ENCODE data around the gene FAM83B.

Gene FAM83B

GRCh38 chr6:54861905-54862616 lies 15.5 kb downstream of the FAM83B start:
- no peak overlapping the region for H3K4me3 ChIP-seq (ENCODE audit: low read depth, low read length)
- no peak overlapping the region for H3K27ac ChIP-seq (ENCODE audit: low read depth, low read length)
- H3K36me3 ChIP-seq (ENCODE audit: control insufficient read depth, insufficient read depth, low read length), result no peaks in the 10 kb centered on the region
- no peaks in the 10 kb centered on the region for H3K9me3 ChIP-seq (ENCODE audit: control insufficient read depth, insufficient read depth, low read length)
- H3K4me1 ChIP-seq (ENCODE audit: control insufficient read depth, insufficient read depth, low read length), result peaks cover 17% of the 10 kb centered on the region
- no peak overlapping the region for H3K9ac ChIP-seq (ENCODE audit: low read depth, low read length)
- no peaks in the 10 kb centered on the region for H3K27me3 ChIP-seq (ENCODE audit: control insufficient read depth, insufficient read depth, low read length)

- Histone ChIP-seq H3K4me3 (ENCODE audit: low read depth, low read length) (no peak overlapping the region), H3K27ac (ENCODE audit: low read depth, low read length) (no peak overlapping the region), H3K4me1 (ENCODE audit: control insufficient read depth, insufficient read depth, low read length) (peaks cover 12% of the 10 kb centered on the region), H3K9ac (ENCODE audit: low read depth, low read length) (no peak overlapping the region), H3K36me3 (ENCODE audit: control insufficient read depth, insufficient read depth, low read length) (no peaks in the 10 kb centered on the region), H3K9me3 (ENCODE audit: control insufficient read depth, insufficient read depth, low read length) (no peaks in the 10 kb centered on the region), H3K27me3 (ENCODE audit: control insufficient read depth, insufficient read depth, low read length) (no peaks in the 10 kb centered on the region)
Measured at GRCh38 chr6:54864272-54864671, 17.7 kb downstream of the FAM83B start.

- no peaks in the 10 kb centered on the region for H3K27me3 ChIP-seq (ENCODE audit: control insufficient read depth, insufficient read depth, low read length)
- H3K9me3 ChIP-seq (ENCODE audit: control insufficient read depth, insufficient read depth, low read length), result no peaks in the 10 kb centered on the region
- H3K27ac ChIP-seq (ENCODE audit: low read depth, low read length), result no peak overlapping the region
- no peak overlapping the region for H3K9ac ChIP-seq (ENCODE audit: low read depth, low read length)
- H3K4me3 ChIP-seq (ENCODE audit: low read depth, low read length), result no peak overlapping the region
- peaks cover 9% of the 10 kb centered on the region for H3K4me1 ChIP-seq (ENCODE audit: control insufficient read depth, insufficient read depth, low read length)
- no peaks in the 10 kb centered on the region for H3K36me3 ChIP-seq (ENCODE audit: control insufficient read depth, insufficient read depth, low read length)
Measured at GRCh38 chr6:54865091-54865631, 18.6 kb downstream of the FAM83B start.

GRCh38 chr6:54868556-54868955 lies 22.0 kb downstream of the FAM83B start:
- Histone ChIP-seq H3K9me3 (ENCODE audit: control insufficient read depth, insufficient read depth, low read length) (no peaks in the 10 kb centered on the region), H3K27ac (ENCODE audit: low read depth, low read length) (no peak overlapping the region), H3K27me3 (ENCODE audit: control insufficient read depth, insufficient read depth, low read length) (no peaks in the 10 kb centered on the region), H3K9ac (ENCODE audit: low read depth, low read length) (no peak overlapping the region), H3K4me1 (ENCODE audit: control insufficient read depth, insufficient read depth, low read length) (0 out of 2 replicates have a peak, but pooled peaks cover 5% of the 10 kb centered on the region), H3K36me3 (ENCODE audit: control insufficient read depth, insufficient read depth, low read length) (no peaks in the 10 kb centered on the region), H3K4me3 (ENCODE audit: low read depth, low read length) (no peak overlapping the region)

DNA sequence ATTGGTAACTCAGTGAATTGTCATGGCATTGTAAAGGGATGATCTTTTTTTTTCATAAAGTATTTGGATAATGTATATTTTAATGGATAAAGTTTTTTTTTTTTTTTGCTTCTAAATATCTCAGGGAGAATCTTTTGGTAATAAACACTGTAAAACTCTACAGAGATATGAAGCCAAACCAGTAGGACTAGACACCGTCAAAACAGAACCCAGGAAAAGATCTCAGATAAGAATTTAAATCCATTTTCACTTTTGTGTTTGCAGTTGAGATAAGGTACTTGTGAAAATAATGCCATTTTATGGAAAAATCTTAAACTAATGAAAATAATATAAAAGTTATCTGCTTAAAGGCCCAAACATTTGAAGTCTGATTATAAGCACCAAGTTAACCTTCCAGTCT lies 27.0 kb downstream of the FAM83B start:
- no peak overlapping the region for H3K4me3 ChIP-seq (ENCODE audit: low read depth, low read length)
- H3K27ac ChIP-seq (ENCODE audit: low read depth, low read length), result no peak overlapping the region
- H3K36me3 ChIP-seq (ENCODE audit: control insufficient read depth, insufficient read depth, low read length), result no peaks in the 10 kb centered on the region
- H3K9me3 ChIP-seq (ENCODE audit: control insufficient read depth, insufficient read depth, low read length), result no peaks in the 10 kb centered on the region
- H3K4me1 ChIP-seq (ENCODE audit: control insufficient read depth, insufficient read depth, low read length), result no peaks in the 10 kb centered on the region
- no peak overlapping the region for H3K9ac ChIP-seq (ENCODE audit: low read depth, low read length)
- H3K27me3 ChIP-seq (ENCODE audit: control insufficient read depth, insufficient read depth, low read length), result no peaks in the 10 kb centered on the region

DNA sequence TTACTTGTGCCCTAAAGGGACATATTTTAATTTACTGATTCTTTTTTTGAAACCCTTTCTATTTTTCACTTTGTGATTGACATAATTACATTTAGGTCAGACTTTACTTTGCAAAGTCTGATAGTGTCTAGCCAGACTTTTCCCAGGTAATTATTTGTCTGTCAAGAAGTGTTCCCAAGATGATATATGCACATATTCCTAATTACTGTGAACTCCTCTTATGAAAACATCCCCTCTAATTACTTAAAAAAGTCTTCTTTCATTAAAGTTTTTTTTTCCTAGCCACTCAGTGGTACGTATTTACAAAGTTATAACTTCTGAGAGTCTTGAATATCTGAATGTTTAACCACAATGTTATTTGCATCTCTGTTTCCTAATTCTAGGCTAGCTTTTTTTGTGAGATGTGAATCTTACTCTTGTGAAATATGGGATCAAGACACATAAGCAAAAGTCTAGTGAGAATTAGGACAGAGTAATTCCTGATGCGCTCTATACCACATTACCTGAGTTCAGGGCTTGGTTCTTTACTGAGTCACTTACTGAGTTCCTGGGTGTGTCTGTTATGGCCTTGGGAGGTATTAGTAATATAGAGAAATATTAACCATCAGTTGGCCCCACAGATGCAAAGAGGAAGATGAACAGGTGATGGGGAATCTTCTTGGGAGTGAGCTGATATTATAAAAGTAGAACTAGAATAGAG lies 27.9 kb downstream of the FAM83B start:
- Histone ChIP-seq H3K4me3 (ENCODE audit: low read depth, low read length) (no peak overlapping the region), H3K9ac (ENCODE audit: low read depth, low read length) (no peak overlapping the region), H3K4me1 (ENCODE audit: control insufficient read depth, insufficient read depth, low read length) (no peaks in the 10 kb centered on the region)

GRCh38 chr6:54875539-54875938 lies 29.0 kb downstream of the FAM83B start:
- Histone ChIP-seq H3K36me3 (ENCODE audit: control insufficient read depth, insufficient read depth, low read length) (no peaks in the 10 kb centered on the region), H3K4me1 (ENCODE audit: control insufficient read depth, insufficient read depth, low read length) (no peaks in the 10 kb centered on the region), H3K4me3 (ENCODE audit: low read depth, low read length) (no peak overlapping the region), H3K9me3 (ENCODE audit: control insufficient read depth, insufficient read depth, low read length) (no peaks in the 10 kb centered on the region), H3K9ac (ENCODE audit: low read depth, low read length) (no peak overlapping the region), H3K27me3 (ENCODE audit: control insufficient read depth, insufficient read depth, low read length) (no peaks in the 10 kb centered on the region), H3K27ac (ENCODE audit: low read depth, low read length) (no peak overlapping the region)

More for the DNA sequence above, 27.9 kb downstream of the FAM83B start:
- Histone ChIP-seq H3K36me3 (ENCODE audit: control insufficient read depth, insufficient read depth, low read length) (no peaks in the 10 kb centered on the region), H3K9me3 (ENCODE audit: control insufficient read depth, insufficient read depth, low read length) (no peaks in the 10 kb centered on the region), H3K27me3 (ENCODE audit: control insufficient read depth, insufficient read depth, low read length) (no peaks in the 10 kb centered on the region), H3K27ac (ENCODE audit: low read depth, low read length) (no peak overlapping the region)

DNA sequence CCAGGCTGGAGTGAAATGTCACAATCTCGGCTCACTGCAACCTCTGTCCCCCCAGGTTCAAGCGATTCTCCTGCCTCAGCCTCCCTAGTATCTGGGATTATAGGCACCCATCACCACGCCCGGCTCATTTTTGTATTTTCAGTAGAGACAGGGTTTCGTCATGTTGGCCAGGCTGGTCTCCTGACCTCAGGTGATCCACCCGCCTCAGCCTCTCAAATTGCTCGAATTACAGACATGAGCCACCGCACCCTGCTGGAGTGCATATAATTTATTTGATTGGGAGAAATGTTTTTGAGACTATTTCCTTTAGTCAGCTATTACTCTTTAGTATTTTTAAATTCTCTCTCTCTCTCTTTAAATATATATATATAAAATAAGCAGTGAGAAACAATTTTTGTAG lies 29.8 kb downstream of the FAM83B start:
- Histone ChIP-seq H3K4me3 (ENCODE audit: low read depth, low read length) (no peak overlapping the region), H3K27me3 (ENCODE audit: control insufficient read depth, insufficient read depth, low read length) (no peaks in the 10 kb centered on the region), H3K9me3 (ENCODE audit: control insufficient read depth, insufficient read depth, low read length) (no peaks in the 10 kb centered on the region), H3K36me3 (ENCODE audit: control insufficient read depth, insufficient read depth, low read length) (no peaks in the 10 kb centered on the region), H3K4me1 (ENCODE audit: control insufficient read depth, insufficient read depth, low read length) (no peaks in the 10 kb centered on the region), H3K9ac (ENCODE audit: low read depth, low read length) (no peak overlapping the region), H3K27ac (ENCODE audit: low read depth, low read length) (no peak overlapping the region)

GRCh38 chr6:54876871-54877270 lies 30.3 kb downstream of the FAM83B start:
- Histone ChIP-seq H3K27me3 (ENCODE audit: control insufficient read depth, insufficient read depth, low read length) (no peaks in the 10 kb centered on the region), H3K9me3 (ENCODE audit: control insufficient read depth, insufficient read depth, low read length) (no peaks in the 10 kb centered on the region), H3K4me3 (ENCODE audit: low read depth, low read length) (no peak overlapping the region), H3K9ac (ENCODE audit: low read depth, low read length) (no peak overlapping the region), H3K4me1 (ENCODE audit: control insufficient read depth, insufficient read depth, low read length) (no peaks in the 10 kb centered on the region), H3K27ac (ENCODE audit: low read depth, low read length) (no peak overlapping the region), H3K36me3 (ENCODE audit: control insufficient read depth, insufficient read depth, low read length) (no peaks in the 10 kb centered on the region)

DNA sequence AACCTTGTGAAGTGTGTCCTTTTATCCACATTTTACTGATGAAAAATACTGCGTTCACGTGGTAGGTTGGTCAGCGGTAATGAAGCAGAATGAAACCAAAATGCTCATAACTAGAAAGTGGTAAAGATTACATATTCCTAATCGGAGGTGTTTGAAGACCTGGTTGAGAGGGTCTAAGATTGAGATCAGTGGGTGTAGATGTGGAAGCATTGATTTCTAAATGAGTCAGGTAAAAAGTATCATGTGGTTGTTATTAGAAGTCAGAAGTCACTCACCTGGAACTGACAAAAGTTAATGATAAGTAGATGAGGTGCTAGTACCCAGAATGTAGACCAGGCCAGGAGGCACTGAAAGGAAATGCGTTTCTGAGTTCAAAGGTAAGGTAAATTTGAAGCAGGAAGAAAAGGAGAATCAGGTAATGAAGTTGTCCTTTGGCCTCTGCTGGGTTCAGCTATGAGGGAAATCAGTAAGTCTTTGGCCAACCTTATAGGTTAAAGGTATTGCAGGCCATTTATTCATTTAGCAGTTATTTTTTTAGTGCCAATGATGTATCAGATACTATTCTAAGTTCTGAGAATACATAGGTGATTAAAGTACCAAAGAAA lies 31.2 kb downstream of the FAM83B start:
- Histone ChIP-seq H3K4me3 (ENCODE audit: low read depth, low read length) (no peak overlapping the region), H3K9me3 (ENCODE audit: control insufficient read depth, insufficient read depth, low read length) (no peaks in the 10 kb centered on the region), H3K27me3 (ENCODE audit: control insufficient read depth, insufficient read depth, low read length) (no peaks in the 10 kb centered on the region), H3K9ac (ENCODE audit: low read depth, low read length) (no peak overlapping the region), H3K4me1 (ENCODE audit: control insufficient read depth, insufficient read depth, low read length) (no peaks in the 10 kb centered on the region), H3K36me3 (ENCODE audit: control insufficient read depth, insufficient read depth, low read length) (no peaks in the 10 kb centered on the region), H3K27ac (ENCODE audit: low read depth, low read length) (no peak overlapping the region)

- H3K9me3 ChIP-seq (ENCODE audit: control insufficient read depth, insufficient read depth, low read length), result no peaks in the 10 kb centered on the region
Measured at GRCh38 chr6:54878718-54879117, 32.1 kb downstream of the FAM83B start.

More at GRCh38 chr6:54878718-54879117, 32.1 kb downstream of the FAM83B start:
- H3K9ac ChIP-seq (ENCODE audit: low read depth, low read length), result no peak overlapping the region
- no peaks in the 10 kb centered on the region for H3K4me1 ChIP-seq (ENCODE audit: control insufficient read depth, insufficient read depth, low read length)
- no peaks in the 10 kb centered on the region for H3K36me3 ChIP-seq (ENCODE audit: control insufficient read depth, insufficient read depth, low read length)
- no peaks in the 10 kb centered on the region for H3K27me3 ChIP-seq (ENCODE audit: control insufficient read depth, insufficient read depth, low read length)
- no peak overlapping the region for H3K27ac ChIP-seq (ENCODE audit: low read depth, low read length)
- H3K4me3 ChIP-seq (ENCODE audit: low read depth, low read length), result no peak overlapping the region
